Smooth muscle cell (in vitro differentiated cells): ENCODE measurements around the gene EBI3. TPM values are rescaled to one million over a fixed set of nuclear protein-coding genes. Genes with fewer than 3 reads are reported as not detected.
"Not testable (repeated sequence)": the region's sequence is repeated elsewhere in the genome, so short reads cannot be mapped to it uniquely, and the experiment has no call there.

Source experiments
- DNase-seq: peaks from one replicate; lab custom pipeline; 2025; ENCODE audit not compliant: unreplicated experiment; lab: John Stamatoyannopoulos, UW
- H2AFZ ChIP-seq: fragments of 200-600 bp; sonication (generic); 2 replicates; pipeline ENCODE4 v1.6.0; 2016; ENCODE audit warnings: antibody characterized with exemption, low read depth, mild to moderate bottlenecking
- H3F3A ChIP-seq: fragments of 200-600 bp; sonication (generic); 2 replicates; pipeline ENCODE4 v1.6.0; 2017; ENCODE audit warnings: antibody characterized with exemption, low read depth
- H3K27ac ChIP-seq: fragments of 200-600 bp; sonication (generic); 2 replicates; pipeline ENCODE4 v1.5.1; 2016; ENCODE audit warnings: low read depth, mild to moderate bottlenecking
- H3K27me3 ChIP-seq: fragments of 200-600 bp; sonication (generic); 2 replicates; pipeline ENCODE4 v1.6.1; 2016; ENCODE audit warnings: low read depth, mild to moderate bottlenecking
- H3K36me3 ChIP-seq: fragments of 200-600 bp; sonication (generic); 2 replicates; pipeline ENCODE4 v1.5.1; 2016; ENCODE audit warnings: low read depth
- H3K4me1 ChIP-seq: fragments of 200-600 bp; sonication (generic); 2 replicates; pipeline ENCODE4 v1.5.1; 2016; ENCODE audit warnings: low read depth
- H3K4me2 ChIP-seq: fragments of 200-600 bp; sonication (generic); 2 replicates; pipeline ENCODE4 v1.6.0; 2016; ENCODE audit warnings: mild to moderate bottlenecking
- H3K4me3 ChIP-seq: fragments of 200-600 bp; sonication (generic); 2 replicates; pipeline ENCODE4 v1.5.1; 2016; ENCODE audit warnings: mild to moderate bottlenecking
- H3K79me2 ChIP-seq: fragments of 200-600 bp; sonication (generic); 2 replicates; pipeline ENCODE4 v1.6.0; 2016; ENCODE audit warnings: low read depth, mild to moderate bottlenecking
- H3K9ac ChIP-seq: fragments of 200-600 bp; sonication (generic); 2 replicates; pipeline ENCODE4 v1.6.0; 2016; ENCODE audit warnings: low read depth
- H3K9me3 ChIP-seq: fragments of 200-600 bp; sonication (generic); replicated peaks from 2 replicates; pipeline ENCODE4 v1.5.1; 2016; ENCODE audit warnings: low read depth
- H4K20me1 ChIP-seq: fragments of 200-600 bp; sonication (generic); 2 replicates; pipeline ENCODE4 v1.6.0; 2016; ENCODE audit warnings: low read depth
- CTCF ChIP-seq: fragments of 200-600 bp; sonication (generic); IDR thresholded peaks from 2 replicates; pipeline ENCODE4 v1.5.1; 2017; ENCODE audit warnings: borderline replicate concordance, mild to moderate bottlenecking, antibody characterized with exemption; ENCODE audit not compliant: insufficient read depth, poor library complexity, severe bottlenecking
- WGBS: methylation state at CpG from one replicate; pipeline ENCODE4 v1.1.7; 2016; ENCODE audit warnings: low lambda C conversion rate; 5-methylcytosine and 5-hydroxymethylcytosine counted together
- polyA plus RNA-seq: library from polyadenylated mRNA; unstranded; fragments of >200 nt; fragmentation: Nextera tagmentation; extraction: Ambion mirVana; gene quantifications from 2 replicates; pipeline ENCODE4 v1.2.1, GENCODE V29; 2016
- total RNA-seq: library from RNA; depleted of rRNA; stranded (reverse); fragments of >200 nt; gene quantifications from 2 replicates; pipeline ENCODE4 v1.2.3, GENCODE V29; 2014

The EBI3 gene
- total and polyA plus RNA-seq, 2 experiments from 2014 or later: 0.40 to 3.9 TPM

- H3K9me3 ChIP-seq: no peaks in the 10 kb centered on the region
- no peaks in the 10 kb centered on the region for H4K20me1 ChIP-seq
- no peak overlapping the region for H3K9ac ChIP-seq
- peaks cover 18% of the 10 kb centered on the region for H3K4me1 ChIP-seq
- H3K4me3 ChIP-seq: peak overlapping the region; percentile 51
- H3K4me2 ChIP-seq: peak overlapping the region; percentile 95
- DNase-seq: no peak
- WGBS: 11% methylated on average over 44 of the region's 71 CpGs
- no peak overlapping the region for H2AFZ ChIP-seq
- H3K27me3 ChIP-seq: peaks cover 26% of the 10 kb centered on the region
- H3K79me2 ChIP-seq: no peaks in the 10 kb centered on the region
- no peak for TF ChIP-seq CTCF
- no peaks in the 10 kb centered on the region for H3F3A ChIP-seq
- H3K27ac ChIP-seq: no peak overlapping the region
- H3K36me3 ChIP-seq: no peaks in the 10 kb centered on the region
Observed at GRCh38 chr19:4279530-4280422, 50.5 kb downstream of the EBI3 start.

GRCh38 chr19:4284176-4284958 is 55.0 kb downstream of the EBI3 start:
- Histone ChIP-seq H3K4me2 (no peak overlapping the region), H2AFZ (no peak overlapping the region), H3K4me3 (no peak overlapping the region), H3F3A (no peaks in the 10 kb centered on the region), H3K27me3 (peaks cover 17% of the 10 kb centered on the region), H3K79me2 (no peaks in the 10 kb centered on the region), H3K9ac (no peak overlapping the region), H3K4me1 (peaks cover 8% of the 10 kb centered on the region), H4K20me1 (no peaks in the 10 kb centered on the region), H3K27ac (no peak overlapping the region), H3K9me3 (no peaks in the 10 kb centered on the region), H3K36me3 (no peaks in the 10 kb centered on the region)
- DNase-seq: no peak
- 64% methylated on average over 20 of the region's 20 CpGs for WGBS
- TF ChIP-seq CTCF: no peak

DNA sequence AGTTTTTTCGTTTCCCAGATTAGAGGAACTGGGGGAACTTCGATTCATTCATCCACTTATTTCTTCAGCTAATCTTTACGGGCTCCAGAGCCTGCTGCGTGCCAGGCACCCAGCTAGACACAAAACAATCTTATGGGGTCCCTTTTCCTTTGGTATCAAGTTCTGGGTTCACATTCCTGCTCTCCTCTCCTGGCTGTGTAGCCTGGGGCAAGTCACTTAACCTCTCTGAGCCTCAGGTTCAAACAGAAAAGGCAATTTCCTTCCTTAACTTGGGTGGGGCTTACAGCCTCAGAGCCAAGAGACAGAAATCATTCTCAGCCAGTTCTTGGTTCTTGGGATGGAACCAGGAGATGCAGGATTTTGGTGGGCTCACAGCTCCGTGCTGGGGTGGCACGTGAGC is 55.7 kb downstream of the EBI3 start:
- 86% methylated on average over 6 of the region's 6 CpGs for WGBS
- peaks cover 2% of the 10 kb centered on the region for H3K4me1 ChIP-seq

GRCh38 chr19:4286141-4286540 is 56.8 kb downstream of the EBI3 start:
- not testable (repeated sequence) for H3K4me1 ChIP-seq, DNase-seq, H3F3A ChIP-seq, H3K4me2 ChIP-seq, H3K9ac ChIP-seq, H3K27me3 ChIP-seq, H3K36me3 ChIP-seq, H4K20me1 ChIP-seq, H3K4me3 ChIP-seq, H3K79me2 ChIP-seq, H3K27ac ChIP-seq, H3K9me3 ChIP-seq, H2AFZ ChIP-seq
- 87% methylated on average over 4 of the region's 4 CpGs for WGBS

More for the DNA sequence above, 55.7 kb downstream of the EBI3 start:
- H3F3A ChIP-seq: no peaks in the 10 kb centered on the region
- no peak overlapping the region for H3K9ac ChIP-seq
- H4K20me1 ChIP-seq: no peaks in the 10 kb centered on the region
- no peak overlapping the region for H3K4me3 ChIP-seq
- no peak for DNase-seq
- no peaks in the 10 kb centered on the region for H3K79me2 ChIP-seq
- TF ChIP-seq CTCF: no peak
- no peaks in the 10 kb centered on the region for H3K9me3 ChIP-seq
- H3K27me3 ChIP-seq: peaks cover 11% of the 10 kb centered on the region
- no peaks in the 10 kb centered on the region for H3K36me3 ChIP-seq
- no peak overlapping the region for H3K4me2 ChIP-seq
- H2AFZ ChIP-seq: no peak overlapping the region
- H3K27ac ChIP-seq: no peak overlapping the region
